SK-N-SH (cell line): ENCODE results near the gene SLC10A2. TPM values are rescaled to one million over a fixed set of nuclear protein-coding genes. Genes with fewer than 3 reads are reported as not detected.

Experiments used
- CTCF ChIA-PET: fragments of 300-600, 350-600 bp; formaldehyde crosslinking; extraction: SDS; loops from one replicate; lab custom pipeline; 2021; lab: Yijun Ruan, JAX
- POLR2A ChIA-PET: fragments of 350-600 bp; sonication (Branson Sonifier 250); formaldehyde crosslinking; extraction: SDS; loops from one replicate; lab custom pipeline; 2020; ENCODE audit warnings: antibody characterized with exemption, inconsistent platforms; lab: Yijun Ruan, JAX
- DNase-seq: peaks from one replicate; pipeline ENCODE4 v3.0.0; 2012
- H2AFZ ChIP-seq: fragments of 200-600 bp; sonication (generic); 2 replicates; pipeline ENCODE4 v1.8.1; 2016; ENCODE audit warnings: antibody characterized with exemption, mild to moderate bottlenecking, low read depth
- H3F3A ChIP-seq: fragments of 200-600 bp; sonication (generic); replicated peaks from 2 replicates; pipeline ENCODE3; 2016; ENCODE audit warnings: antibody characterized with exemption, mild to moderate bottlenecking; ENCODE audit not compliant: insufficient read depth
- H3K27ac ChIP-seq, 2 experiments: fragments of 200-500 bp in 1 of 2; fragments of 200-600 bp in 1 of 2; sonication (Bioruptor generic) in 1 of 2; sonication (generic), shearing (Covaris generic) in 1 of 2; 2 replicates each; pipeline versions ENCODE4 v1.5.1 to v1.6.1; 2014 to 2016; ENCODE audit warnings: low read depth in 2 of 2, inconsistent platforms in 1 of 2, low read length in 1 of 2, mild to moderate bottlenecking in 1 of 2, mixed read lengths in 1 of 2
- H3K27me3 ChIP-seq: fragments of 200-600 bp; sonication (generic), shearing (Covaris generic); 2 replicates; pipeline ENCODE4 v1.6.1; 2016; ENCODE audit warnings: mixed run types; ENCODE audit not compliant: insufficient read depth
- H3K36me3 ChIP-seq, 2 experiments: fragments of 200-500 bp in 1 of 2; fragments of 200-600 bp in 1 of 2; sonication (Bioruptor generic) in 1 of 2; sonication (generic) in 1 of 2; replicated peaks in 1 of 2; 2 replicates each; pipeline versions ENCODE3 to v1.5.1; 2014 to 2016; ENCODE audit warnings: low read length in 1 of 2, mild to moderate bottlenecking in 1 of 2; ENCODE audit not compliant: insufficient read depth in 2 of 2, control insufficient read depth in 1 of 2
- H3K4me1 ChIP-seq, 2 experiments: fragments of 200-500 bp in 1 of 2; fragments of 200-600 bp in 1 of 2; sonication (Bioruptor generic) in 1 of 2; sonication (generic), shearing (Covaris generic) in 1 of 2; 2 replicates each; pipeline versions ENCODE4 v1.5.1 to v1.6.1; 2014 to 2016; ENCODE audit warnings: low read depth in 1 of 2, low read length in 1 of 2, mixed run types in 1 of 2; ENCODE audit not compliant: insufficient read depth in 2 of 2, control insufficient read depth in 1 of 2
- H3K4me2 ChIP-seq: fragments of 200-600 bp; sonication (generic), shearing (Covaris generic); 2 replicates; pipeline ENCODE4 v1.6.1; 2017; ENCODE audit warnings: mixed run types
- H3K4me3 ChIP-seq, 2 experiments: fragments of 200-500 bp in 1 of 2; fragments of 200-600 bp in 1 of 2; sonication (Bioruptor generic) in 1 of 2; sonication (generic), shearing (Covaris generic) in 1 of 2; 2 replicates each; pipeline versions ENCODE4 v1.5.1 to v1.8.1; 2014 to 2016; ENCODE audit warnings: low read depth in 2 of 2, inconsistent platforms in 1 of 2, low read length in 1 of 2, mild to moderate bottlenecking in 1 of 2, mixed read lengths in 1 of 2, moderate library complexity in 1 of 2
- H3K79me2 ChIP-seq: fragments of 200-600 bp; sonication (generic); 2 replicates; pipeline ENCODE4 v1.8.1; 2017; ENCODE audit warnings: mild to moderate bottlenecking; ENCODE audit not compliant: insufficient read depth
- H3K9ac ChIP-seq: fragments of 200-600 bp; sonication (generic); 2 replicates; pipeline ENCODE4 v1.6.1; 2017; ENCODE audit warnings: mixed run types
- H3K9me2 ChIP-seq: fragments of 200-600 bp; sonication (generic); 2 replicates; pipeline ENCODE4 v1.6.1; 2017; ENCODE audit warnings: mixed run types
- H3K9me3 ChIP-seq: fragments of 200-600 bp; sonication (generic); 2 replicates; pipeline ENCODE4 v1.6.1; 2017; ENCODE audit warnings: mixed run types, mild to moderate bottlenecking, moderate library complexity
- H4K20me1 ChIP-seq: fragments of 200-600 bp; sonication (generic); 2 replicates; pipeline ENCODE4 v1.6.1; 2017; ENCODE audit warnings: mild to moderate bottlenecking, mixed run types; ENCODE audit not compliant: insufficient read depth
- CHD2 ChIP-seq: fragments of 150-350 bp; IDR thresholded peaks from 2 replicates; pipeline ENCODE4 v1.6.1; 2018; ENCODE audit warnings: low read length; ENCODE audit not compliant: partially characterized antibody
- ELF1 ChIP-seq: IDR thresholded peaks from 2 replicates; pipeline ENCODE4 v1.4.0; 2012
- EP300 ChIP-seq, 2 experiments: IDR thresholded peaks; 2 replicates each; pipeline versions ENCODE4 v1.4.0 to v1.6.1; 2012; ENCODE audit warnings: borderline replicate concordance in 1 of 2, low read depth in 1 of 2, low read length in 1 of 2
- EZH2phosphoT487 ChIP-seq: fragments of 200-600 bp; sonication (generic); IDR thresholded peaks from 2 replicates; pipeline ENCODE4 v1.6.1; 2017; ENCODE audit warnings: low read depth, mixed run types, mild to moderate bottlenecking, antibody characterized with exemption, moderate library complexity, borderline replicate concordance
- FOSL2 ChIP-seq: IDR thresholded peaks from 2 replicates; pipeline ENCODE4 v1.4.0; 2012; ENCODE audit warnings: low read depth, mild to moderate bottlenecking, moderate library complexity, borderline replicate concordance
- FOXJ3 ChIP-seq: sonication (generic); formaldehyde crosslinking; IDR thresholded peaks from 2 replicates; pipeline ENCODE4 v1.5.1; 2020; ENCODE audit warnings: mild to moderate bottlenecking, missing genetic modification reagents
- FOXM1 ChIP-seq: IDR thresholded peaks from 2 replicates; pipeline ENCODE4 v1.4.0; 2012; ENCODE audit warnings: low read depth, mild to moderate bottlenecking
- GABPA ChIP-seq: IDR thresholded peaks from 2 replicates; pipeline ENCODE4 v1.4.0; 2012; ENCODE audit warnings: low read depth, mild to moderate bottlenecking
- GATA2 ChIP-seq: sonication (generic); formaldehyde crosslinking; IDR thresholded peaks from 2 replicates; pipeline ENCODE4 v1.5.0; 2020; ENCODE audit warnings: mild to moderate bottlenecking, missing genetic modification reagents
- MEF2A ChIP-seq: IDR thresholded peaks from 2 replicates; pipeline ENCODE4 v1.4.0; 2012; ENCODE audit warnings: low read depth, borderline replicate concordance
- NRF1 ChIP-seq: IDR thresholded peaks from 2 replicates; pipeline ENCODE4 v1.6.1; 2012; ENCODE audit warnings: low read depth, mild to moderate bottlenecking, low read length
- POLR2AphosphoS5 ChIP-seq: IDR thresholded peaks from 2 replicates; pipeline ENCODE4 v1.6.1; 2012; ENCODE audit warnings: low read depth, low read length
- RAD21 ChIP-seq: IDR thresholded peaks from 2 replicates; pipeline ENCODE4 v1.6.1; 2012; ENCODE audit warnings: mild to moderate bottlenecking, low read length
- RCOR1 ChIP-seq: fragments of 150-350 bp; IDR thresholded peaks from 2 replicates; pipeline ENCODE4 v1.6.1; 2017; ENCODE audit warnings: antibody characterized with exemption, low read length
- RFX5 ChIP-seq: IDR thresholded peaks from 2 replicates; pipeline ENCODE4 v1.6.1; 2012; ENCODE audit warnings: mild to moderate bottlenecking, improper control_type of control experiment, low read length
- RXRA ChIP-seq: IDR thresholded peaks from 2 replicates; pipeline ENCODE4 v1.4.0; 2012; ENCODE audit warnings: low read depth, mild to moderate bottlenecking, borderline replicate concordance
- SMC3 ChIP-seq: IDR thresholded peaks from 2 replicates; pipeline ENCODE4 v1.6.1; 2012; ENCODE audit warnings: low read depth, low read length, improper control_type of control experiment
- TAF1 ChIP-seq: IDR thresholded peaks from 2 replicates; pipeline ENCODE4 v1.6.1; 2012; ENCODE audit warnings: low read depth, mild to moderate bottlenecking, low read length, moderate library complexity, borderline replicate concordance
- TCF12 ChIP-seq: IDR thresholded peaks from 2 replicates; pipeline ENCODE4 v1.4.0; 2012
- TEAD4 ChIP-seq: IDR thresholded peaks from 2 replicates; pipeline ENCODE4 v1.4.0; 2012; ENCODE audit warnings: mild to moderate bottlenecking, borderline replicate concordance; ENCODE audit not compliant: insufficient read depth
- YY1 ChIP-seq: IDR thresholded peaks from 2 replicates; pipeline ENCODE4 v1.4.0; 2012; ENCODE audit warnings: low read depth, mild to moderate bottlenecking
- WGBS: methylation state at CpG from one replicate; pipeline ENCODE4 v1.1.6; 2017; ENCODE audit warnings: low lambda C conversion rate; 5-methylcytosine and 5-hydroxymethylcytosine counted together
- polyA plus RNA-seq, 3 experiments: library from polyadenylated mRNA; depleted of rRNA; stranded (reverse); fragments of >200 nt; gene quantifications; 2 replicates each; pipeline ENCODE4 v1.2.3, GENCODE V29; 2012
- TF ChIP-seq, protein P1 (sequence below): IDR thresholded peaks from 2 replicates; pipeline ENCODE4 v1.4.0; 2012; ENCODE audit warnings: low read depth, borderline replicate concordance
- TF ChIP-seq, protein P2 (sequence below): IDR thresholded peaks from 2 replicates; pipeline ENCODE4 v1.6.1; 2012; ENCODE audit warnings: mild to moderate bottlenecking, low read depth, low read length, moderate library complexity
- TF ChIP-seq, protein P3 (sequence below): fragments of 150-350 bp; IDR thresholded peaks from 2 replicates; pipeline ENCODE4 v1.6.1; 2017; ENCODE audit warnings: antibody characterized with exemption, low read length, low read depth, borderline replicate concordance
- TF ChIP-seq, protein P4 (sequence below): IDR thresholded peaks from 2 replicates; pipeline ENCODE4; 2012

SLC10A2 gene
- polyA plus RNA-seq, 1 of the 3 experiments (the other 2 are of a cell fraction): not detected

DNA sequence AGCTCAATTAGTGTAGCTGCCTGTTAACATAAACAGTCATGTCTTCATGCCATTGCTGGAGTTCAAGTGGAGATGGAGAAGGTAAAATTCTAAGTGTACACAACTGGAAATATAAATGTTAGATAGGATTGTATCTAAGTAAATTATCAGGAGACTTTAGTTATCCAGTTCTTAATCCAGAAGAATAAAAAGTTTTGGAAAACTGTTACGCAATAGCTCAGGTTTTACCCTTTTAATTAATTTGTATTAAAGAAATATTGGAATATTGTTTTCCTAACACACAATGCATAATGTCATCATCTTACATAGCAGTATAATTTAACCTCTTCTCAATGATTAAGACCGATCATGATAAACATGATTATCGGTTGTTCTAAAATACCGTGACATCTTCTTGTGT lies 2.8 kb downstream of the SLC10A2 start:
- no peaks in the 10 kb centered on the region for H3K36me3 ChIP-seq
- POLR2A ChIA-PET: no interaction called here

DNA sequence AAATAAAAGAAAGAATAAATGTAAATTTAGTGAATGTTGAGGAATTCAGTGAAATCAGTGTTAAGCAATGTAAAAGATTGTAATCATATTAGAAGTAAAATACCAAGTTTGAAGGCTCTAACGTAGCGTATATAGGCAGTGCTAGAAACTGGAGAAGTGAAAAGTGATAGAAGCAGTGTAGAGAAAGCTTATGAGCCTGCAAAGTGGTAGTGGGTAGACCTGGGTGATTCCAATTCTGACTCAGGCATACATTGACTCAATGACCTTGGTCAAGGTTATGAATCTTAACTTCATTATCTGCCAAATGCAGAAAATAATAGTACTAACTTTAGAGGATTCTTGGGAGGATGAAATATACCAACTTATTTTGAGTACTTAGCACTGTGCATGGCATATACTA lies 4.1 kb downstream of the SLC10A2 start:
- ChIA-PET CTCF (no interaction called here), POLR2A (no interaction called here)
- Histone ChIP-seq H3K27ac (no peak overlapping the region), H4K20me1 (no peaks in the 10 kb centered on the region), H3K9ac (no peak overlapping the region), H3K27me3 (no peaks in the 10 kb centered on the region), H3K79me2 (no peaks in the 10 kb centered on the region), H3K9me2 (no peaks in the 10 kb centered on the region), H3F3A (no peaks in the 10 kb centered on the region), H3K4me2 (no peak overlapping the region), H3K4me1 (no peaks in the 10 kb centered on the region), H3K9me3 (no peaks in the 10 kb centered on the region), H2AFZ (no peak overlapping the region), H3K36me3 (no peaks in the 10 kb centered on the region), H3K4me3 (no peak overlapping the region)
- 36% methylated on average over 2 of the region's 2 CpGs for WGBS
- no peak for DNase-seq
- TF ChIP-seq, protein P1, sequence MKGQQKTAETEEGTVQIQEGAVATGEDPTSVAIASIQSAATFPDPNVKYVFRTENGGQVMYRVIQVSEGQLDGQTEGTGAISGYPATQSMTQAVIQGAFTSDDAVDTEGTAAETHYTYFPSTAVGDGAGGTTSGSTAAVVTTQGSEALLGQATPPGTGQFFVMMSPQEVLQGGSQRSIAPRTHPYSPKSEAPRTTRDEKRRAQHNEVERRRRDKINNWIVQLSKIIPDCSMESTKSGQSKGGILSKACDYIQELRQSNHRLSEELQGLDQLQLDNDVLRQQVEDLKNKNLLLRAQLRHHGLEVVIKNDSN: no peak
- TF ChIP-seq TAF1 (no peak), SMC3 (no peak), NRF1 (no peak), FOXM1 (no peak), TCF12 (no peak), RCOR1 (no peak), TEAD4 (no peak), YY1 (no peak), GATA2 (no peak), MEF2A (no peak), GABPA (no peak), EP300 (IDR thresholded peaks at IDR 0.05; ENCODE audit: borderline replicate concordance in 1 of 2, low read depth in 1 of 2, low read length in 1 of 2) (no peak), ELF1 (no peak), POLR2AphosphoS5 (no peak), RAD21 (no peak)
- TF ChIP-seq, protein P2, sequence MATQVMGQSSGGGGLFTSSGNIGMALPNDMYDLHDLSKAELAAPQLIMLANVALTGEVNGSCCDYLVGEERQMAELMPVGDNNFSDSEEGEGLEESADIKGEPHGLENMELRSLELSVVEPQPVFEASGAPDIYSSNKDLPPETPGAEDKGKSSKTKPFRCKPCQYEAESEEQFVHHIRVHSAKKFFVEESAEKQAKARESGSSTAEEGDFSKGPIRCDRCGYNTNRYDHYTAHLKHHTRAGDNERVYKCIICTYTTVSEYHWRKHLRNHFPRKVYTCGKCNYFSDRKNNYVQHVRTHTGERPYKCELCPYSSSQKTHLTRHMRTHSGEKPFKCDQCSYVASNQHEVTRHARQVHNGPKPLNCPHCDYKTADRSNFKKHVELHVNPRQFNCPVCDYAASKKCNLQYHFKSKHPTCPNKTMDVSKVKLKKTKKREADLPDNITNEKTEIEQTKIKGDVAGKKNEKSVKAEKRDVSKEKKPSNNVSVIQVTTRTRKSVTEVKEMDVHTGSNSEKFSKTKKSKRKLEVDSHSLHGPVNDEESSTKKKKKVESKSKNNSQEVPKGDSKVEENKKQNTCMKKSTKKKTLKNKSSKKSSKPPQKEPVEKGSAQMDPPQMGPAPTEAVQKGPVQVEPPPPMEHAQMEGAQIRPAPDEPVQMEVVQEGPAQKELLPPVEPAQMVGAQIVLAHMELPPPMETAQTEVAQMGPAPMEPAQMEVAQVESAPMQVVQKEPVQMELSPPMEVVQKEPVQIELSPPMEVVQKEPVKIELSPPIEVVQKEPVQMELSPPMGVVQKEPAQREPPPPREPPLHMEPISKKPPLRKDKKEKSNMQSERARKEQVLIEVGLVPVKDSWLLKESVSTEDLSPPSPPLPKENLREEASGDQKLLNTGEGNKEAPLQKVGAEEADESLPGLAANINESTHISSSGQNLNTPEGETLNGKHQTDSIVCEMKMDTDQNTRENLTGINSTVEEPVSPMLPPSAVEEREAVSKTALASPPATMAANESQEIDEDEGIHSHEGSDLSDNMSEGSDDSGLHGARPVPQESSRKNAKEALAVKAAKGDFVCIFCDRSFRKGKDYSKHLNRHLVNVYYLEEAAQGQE: no peak

More for the DNA sequence above, 2.8 kb downstream of the SLC10A2 start:
- Histone ChIP-seq H3K4me2 (no peak overlapping the region), H3K79me2 (no peaks in the 10 kb centered on the region), H3K4me1 (no peaks in the 10 kb centered on the region), H3K9me2 (no peaks in the 10 kb centered on the region), H3F3A (no peaks in the 10 kb centered on the region), H4K20me1 (no peaks in the 10 kb centered on the region), H3K27ac (no peak overlapping the region), H2AFZ (no peak overlapping the region), H3K27me3 (no peaks in the 10 kb centered on the region), H3K9me3 (no peaks in the 10 kb centered on the region), H3K4me3 (no peak overlapping the region)
- WGBS: 64% methylated on average over 4 of the region's 4 CpGs
- CTCF ChIA-PET: no interaction called here
- DNase-seq: no peak
- TF ChIP-seq CHD2 (no peak), EZH2phosphoT487 (no peak), EP300 (IDR thresholded peaks at IDR 0.05; ENCODE audit: borderline replicate concordance in 1 of 2, low read depth in 1 of 2, low read length in 1 of 2) (no peak), TAF1 (no peak), YY1 (no peak), RAD21 (no peak), FOXJ3 (CRISPR knock-in tag) (no peak), TEAD4 (no peak), NRF1 (no peak), GATA2 (no peak), RXRA (no peak), RFX5 (no peak), SMC3 (no peak), FOSL2 (no peak), TCF12 (no peak)
- TF ChIP-seq, protein P3, sequence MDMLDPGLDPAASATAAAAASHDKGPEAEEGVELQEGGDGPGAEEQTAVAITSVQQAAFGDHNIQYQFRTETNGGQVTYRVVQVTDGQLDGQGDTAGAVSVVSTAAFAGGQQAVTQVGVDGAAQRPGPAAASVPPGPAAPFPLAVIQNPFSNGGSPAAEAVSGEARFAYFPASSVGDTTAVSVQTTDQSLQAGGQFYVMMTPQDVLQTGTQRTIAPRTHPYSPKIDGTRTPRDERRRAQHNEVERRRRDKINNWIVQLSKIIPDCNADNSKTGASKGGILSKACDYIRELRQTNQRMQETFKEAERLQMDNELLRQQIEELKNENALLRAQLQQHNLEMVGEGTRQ: no peak
- TF ChIP-seq, protein P4, sequence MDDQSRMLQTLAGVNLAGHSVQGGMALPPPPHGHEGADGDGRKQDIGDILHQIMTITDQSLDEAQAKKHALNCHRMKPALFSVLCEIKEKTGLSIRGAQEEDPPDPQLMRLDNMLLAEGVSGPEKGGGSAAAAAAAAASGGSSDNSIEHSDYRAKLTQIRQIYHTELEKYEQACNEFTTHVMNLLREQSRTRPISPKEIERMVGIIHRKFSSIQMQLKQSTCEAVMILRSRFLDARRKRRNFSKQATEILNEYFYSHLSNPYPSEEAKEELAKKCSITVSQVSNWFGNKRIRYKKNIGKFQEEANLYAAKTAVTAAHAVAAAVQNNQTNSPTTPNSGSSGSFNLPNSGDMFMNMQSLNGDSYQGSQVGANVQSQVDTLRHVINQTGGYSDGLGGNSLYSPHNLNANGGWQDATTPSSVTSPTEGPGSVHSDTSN: no peak
- TF ChIP-seq, all 33 proteins: peak for 0
- H3K9ac ChIP-seq: no peak overlapping the region
